Ovary (tissue), 10 donors: ENCODE results near the gene C6orf62. TPM values are rescaled to one million over a fixed set of nuclear protein-coding genes. Genes with fewer than 3 reads are reported as not detected.
"Not testable (repeated sequence)": the region's sequence is repeated elsewhere in the genome, so short reads cannot be mapped to it uniquely, and the experiment has no call there.

Source experiments
- DNase-seq, 5 donors: peaks; one replicate each; pipeline ENCODE4 v3.0.0-alpha.2; 2019 to 2020
- H3K27ac ChIP-seq, 2 donors: fragments of 200-600 bp; one replicate each; pipeline versions ENCODE4 v1.5.1 to v1.8.0; 2019 to 2022
- H3K27me3 ChIP-seq: fragments of 200-600 bp; one replicate; pipeline ENCODE4 v1.8.0; 2022
- H3K36me3 ChIP-seq: fragments of 200-600 bp; sonication (generic); one replicate; pipeline ENCODE4 v1.5.1; 2019
- H3K4me1 ChIP-seq: one replicate; pipeline ENCODE4 v1.8.1; 2013; ENCODE audit warnings: mild to moderate bottlenecking, moderate library complexity; ENCODE audit not compliant: insufficient read depth
- H3K4me3 ChIP-seq: fragments of 200-600 bp; sonication (generic); one replicate; pipeline ENCODE4 v1.5.1; 2017
- H3K9me3 ChIP-seq, 2 donors: fragments of 200-600 bp in 1 of 2; sonication (generic) in 1 of 2; one replicate each; pipeline versions ENCODE4 v1.5.1 to v1.8.1; 2013 to 2019; ENCODE audit warnings: mild to moderate bottlenecking in 1 of 2, moderate library complexity in 1 of 2
- EP300 ChIP-seq: sonication (generic); formaldehyde crosslinking; IDR thresholded peaks from one replicate; pipeline ENCODE4 v1.6.1; 2017; ENCODE audit warnings: antibody characterized with exemption
- POLR2A ChIP-seq: fragments of 450-650 bp; IDR thresholded peaks from one replicate; pipeline ENCODE4 v1.6.1; 2017; ENCODE audit warnings: antibody characterized with exemption, mild to moderate bottlenecking, moderate library complexity
- WGBS, 3 donors: extraction: QIAGEN DNeasy Blood & Tissue Kit in 1 of 3; methylation state at CpG; one replicate each; pipeline versions ENCODE4 v1.1.5 to v1.1.7; 2013 to 2017; 5-methylcytosine and 5-hydroxymethylcytosine counted together
- intact Hi-C, 4 donors: fragments of 100-400 bp; cut with DNase I; formaldehyde crosslinking; loops; one replicate each; pipeline versions ENCODE4 v1.11.0 to v1.15.1; 2022 to 2023
- long read RNA-seq, 3 donors: library from polyadenylated mRNA in 2 of 3; unstranded in 2 of 3; transcript quantifications; one replicate each; pipeline ENCODE4 v2.0.0 and lab custom pipeline, GENCODE V29; 2021 to 2026
- polyA plus RNA-seq, 2 donors: library from polyadenylated mRNA; stranded (reverse); fragments of 200-250 nt in 1 of 2; fragments of 350-450 nt in 1 of 2; fragmentation: Illumina TruSeq in 1 of 2; extraction: RNeasy Lipid Tissue Mini Kit (QIAGEN cat#74804) in 1 of 2; gene quantifications; one replicate each; pipeline ENCODE4 v1.2.3, GENCODE V29; 2013 to 2014
- total RNA-seq, 7 donors: library from RNA; depleted of rRNA in 2 of 7; stranded (reverse); fragments of >200 nt in 2 of 7; fragmentation: NEBNext Ultra II Directional in 3 of 7; extraction: Animal tissue kit (Norgen Biotek cat#: 25700) in 3 of 7; gene quantifications; one replicate each; pipeline versions ENCODE4 v1.1.0 to v1.2.4, GENCODE V29; 2016 to 2023
- TF ChIP-seq, protein P1 (sequence below), 3 donors: fragments of 450-650 bp in 2 of 3; fragments of 200-600 bp in 1 of 3; IDR thresholded peaks; one replicate each; pipeline versions ENCODE4 v1.5.1 to v1.8.0; 2016 to 2022; ENCODE audit warnings: antibody characterized with exemption in 3 of 3, mild to moderate bottlenecking in 1 of 3
- donor health status: DM: no; HTN: no; CAD: no; lungs with moderate emphysema.
- donor health status: DM: no; HTN: no; CAD: no.
- donor health status: Bipolar disorder and iron deficiency.
- donor health status: DM: yes; HTN: yes; CAD: no.
- donor health status: DM: no; HTN: no; CAD: no.
- donor health status: DM: yes; HTN: yes; CAD: no.

Gene C6orf62
- total RNA-seq = 100 to 1,000 TPM in 1 of 7 donors, 10 to 100 TPM in 6; 40.6 to 101 (median 76.0) TPM
- polyA plus RNA-seq = 10 to 100 TPM; 60.7 to 87.3 TPM
- long read RNA-seq, donor 1, full-length matches to known transcripts = 69 of 83 reads
- long read RNA-seq, donor 1, partial matches to known transcripts = 7 of 83 reads
- long read RNA-seq, donor 1, other reads (novel, unspliced or antisense) = 7 of 83 reads
- long read RNA-seq, donor 2, full-length matches to known transcripts = 294 of 400 reads
- long read RNA-seq, donor 2, partial matches to known transcripts = 91 of 400 reads
- long read RNA-seq, donor 2, other reads (novel, unspliced or antisense) = 15 of 400 reads
- long read RNA-seq, donor 3, full-length matches to known transcripts = 17 of 18 reads
- long read RNA-seq, donor 3, partial matches to known transcripts = 1 of 18 reads
- long read RNA-seq, donor 3, other reads (novel, unspliced or antisense) = 0 of 18 reads

DNA sequence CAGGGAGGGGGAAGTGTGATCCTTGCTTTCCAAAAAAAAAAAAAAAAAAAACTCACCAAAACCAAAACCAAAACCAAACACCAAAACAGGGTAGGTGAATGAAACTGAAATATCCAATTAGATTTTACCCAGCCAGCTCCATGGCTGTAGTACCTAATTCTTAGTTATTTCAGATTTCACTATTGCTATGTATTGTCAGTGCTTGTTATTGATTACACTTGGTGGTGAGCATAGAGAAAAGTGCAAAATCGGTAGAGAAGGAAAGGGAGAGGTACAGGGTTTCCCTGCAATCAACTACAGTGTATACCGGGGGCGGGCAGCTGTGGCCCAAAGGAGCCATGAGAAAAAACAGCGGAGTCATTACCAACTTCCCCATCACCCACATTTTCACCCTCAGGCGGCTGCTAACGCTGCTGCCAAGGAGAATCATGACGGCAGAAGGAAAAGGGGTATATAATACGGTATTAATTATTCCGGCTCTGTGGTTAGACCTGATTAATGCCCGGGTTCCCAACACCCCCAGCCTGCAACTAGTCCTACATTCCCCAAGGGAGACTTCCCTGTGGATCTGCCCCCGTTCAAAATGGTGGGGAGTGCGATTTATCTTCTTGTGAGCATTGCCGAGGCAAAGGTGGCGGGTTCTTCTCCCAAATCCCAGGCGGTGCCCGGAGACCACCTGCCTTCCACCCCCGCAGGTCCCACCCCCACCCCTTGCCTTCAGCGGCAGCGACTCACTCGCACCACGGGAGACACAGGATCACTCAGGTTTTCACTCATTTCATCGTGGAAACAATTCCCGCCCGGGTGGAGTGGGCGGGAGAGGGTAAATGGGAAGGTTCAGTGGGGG lies at the start of gene C6orf62:
TSS of gene C6orf62 (minus strand) at position 30 of the 847 bp plus-strand sequence. CDS start 486 bp downstream, outside the sequence.
- intact Hi-C loops = no loop called here
- WGBS, 3 donors = 0 to 1% (median 0%) methylated on average over 25 of the region's 25 CpGs

DNA sequence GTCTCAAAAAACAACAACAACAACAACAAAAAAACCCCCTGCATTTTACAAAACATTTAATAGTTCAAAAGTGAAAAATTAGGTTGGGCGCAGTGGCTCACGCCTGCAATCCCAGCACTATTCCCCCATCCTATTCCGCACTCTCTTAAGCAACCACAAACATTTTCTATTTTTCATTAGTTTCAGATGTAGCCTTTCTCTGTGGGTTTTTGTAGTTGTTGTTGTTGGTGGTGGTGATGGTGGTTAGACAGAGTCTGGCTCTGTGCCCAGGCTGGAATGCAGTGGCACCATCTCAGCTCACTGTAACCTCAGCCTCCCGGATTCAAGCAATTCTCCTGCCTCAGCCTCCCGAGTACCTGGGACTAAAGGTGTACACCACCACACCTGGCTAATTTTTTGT lies 49.4 kb upstream of the C6orf62 start:
- Histone ChIP-seq H3K4me3 (no peak overlapping the region), H3K27ac (no peak overlapping the region), H3K4me1 (no peaks in the 10 kb centered on the region), H3K27me3 (no peaks in the 10 kb centered on the region), H3K9me3 (no peaks in the 10 kb centered on the region), H3K36me3 (no peaks in the 10 kb centered on the region)
- TF ChIP-seq, protein P1, sequence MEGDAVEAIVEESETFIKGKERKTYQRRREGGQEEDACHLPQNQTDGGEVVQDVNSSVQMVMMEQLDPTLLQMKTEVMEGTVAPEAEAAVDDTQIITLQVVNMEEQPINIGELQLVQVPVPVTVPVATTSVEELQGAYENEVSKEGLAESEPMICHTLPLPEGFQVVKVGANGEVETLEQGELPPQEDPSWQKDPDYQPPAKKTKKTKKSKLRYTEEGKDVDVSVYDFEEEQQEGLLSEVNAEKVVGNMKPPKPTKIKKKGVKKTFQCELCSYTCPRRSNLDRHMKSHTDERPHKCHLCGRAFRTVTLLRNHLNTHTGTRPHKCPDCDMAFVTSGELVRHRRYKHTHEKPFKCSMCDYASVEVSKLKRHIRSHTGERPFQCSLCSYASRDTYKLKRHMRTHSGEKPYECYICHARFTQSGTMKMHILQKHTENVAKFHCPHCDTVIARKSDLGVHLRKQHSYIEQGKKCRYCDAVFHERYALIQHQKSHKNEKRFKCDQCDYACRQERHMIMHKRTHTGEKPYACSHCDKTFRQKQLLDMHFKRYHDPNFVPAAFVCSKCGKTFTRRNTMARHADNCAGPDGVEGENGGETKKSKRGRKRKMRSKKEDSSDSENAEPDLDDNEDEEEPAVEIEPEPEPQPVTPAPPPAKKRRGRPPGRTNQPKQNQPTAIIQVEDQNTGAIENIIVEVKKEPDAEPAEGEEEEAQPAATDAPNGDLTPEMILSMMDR (IDR thresholded peaks at IDR 0.05) = no peak
- TF ChIP-seq POLR2A (no peak), EP300 (no peak)
- no peak for DNase-seq
- intact Hi-C loops = loop anchor here in 3 of 4 donors (5.0 to 10.0 kb wide), 3 partner anchors 184 to 194 kb away; no protein-coding TSS in a partner anchor
- WGBS, 3 donors = 93 to 97% (median 94%) methylated on average over 5 of the region's 5 CpGs

More for the DNA sequence above, at the start of gene C6orf62:
- Histone ChIP-seq H3K9me3 (no peaks in the 10 kb centered on the region), H3K36me3 (no peaks in the 10 kb centered on the region), H3K4me3 (peak within 1 kb of the TSS; percentile 98), H3K27me3 (no peaks in the 10 kb centered on the region), H3K4me1 (peaks cover 6% of the 10 kb centered on the region), H3K27ac (peak within 1 kb of the TSS; percentile 90 to 100)
- DNase-seq = peak; percentile 14 to 49 (median 33)
- TF ChIP-seq, protein P1 (IDR thresholded peaks at IDR 0.05) = no peak

DNA sequence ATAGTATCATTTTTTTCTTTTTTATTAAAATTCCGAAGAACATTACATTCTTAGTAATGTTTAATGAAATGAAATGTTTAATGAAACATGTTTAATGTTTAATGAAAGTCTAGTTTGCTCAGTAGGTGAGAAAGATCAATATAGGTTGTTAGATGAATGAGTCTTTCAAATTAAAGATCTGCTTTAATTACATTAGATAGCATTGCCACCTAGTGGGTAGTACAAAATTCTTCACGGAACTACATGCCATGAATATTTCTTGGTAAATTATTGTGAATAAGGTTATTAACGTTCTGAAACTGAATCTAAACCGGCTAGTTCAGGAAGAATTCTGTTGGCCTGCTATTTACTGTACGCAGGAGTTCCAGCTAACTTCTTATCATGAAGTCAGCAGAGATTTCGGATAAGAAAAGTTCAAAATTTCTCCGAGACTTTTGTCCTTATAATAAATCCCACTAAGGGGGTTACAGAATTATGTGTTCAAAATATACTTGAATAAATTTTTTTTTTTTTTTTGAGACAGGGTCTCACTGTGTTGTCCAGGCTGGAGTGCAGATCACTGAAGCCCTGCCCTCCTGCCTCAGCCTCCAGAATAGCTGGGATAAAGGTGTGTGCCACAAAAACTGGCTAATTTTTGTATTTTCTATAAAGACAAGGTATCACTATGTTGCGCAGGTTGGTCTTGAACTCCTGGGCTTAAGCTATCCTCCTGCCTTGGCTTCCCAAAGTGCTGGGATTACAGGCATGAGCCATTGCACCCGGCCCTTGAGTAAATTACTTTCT lies 47.9 kb upstream of the C6orf62 start:
- WGBS, 3 donors = 23 to 35% (median 28%) methylated on average over 9 of the region's 9 CpGs
- intact Hi-C loops = loop anchor here in 3 of 4 donors (5.0 to 10.0 kb wide), 3 partner anchors 182 to 192 kb away; no protein-coding TSS in a partner anchor
- no peak for TF ChIP-seq EP300
- TF ChIP-seq, protein P1 (IDR thresholded peaks at IDR 0.05) = peak in 2 of 3 donors; percentile 11 to 21

DNA sequence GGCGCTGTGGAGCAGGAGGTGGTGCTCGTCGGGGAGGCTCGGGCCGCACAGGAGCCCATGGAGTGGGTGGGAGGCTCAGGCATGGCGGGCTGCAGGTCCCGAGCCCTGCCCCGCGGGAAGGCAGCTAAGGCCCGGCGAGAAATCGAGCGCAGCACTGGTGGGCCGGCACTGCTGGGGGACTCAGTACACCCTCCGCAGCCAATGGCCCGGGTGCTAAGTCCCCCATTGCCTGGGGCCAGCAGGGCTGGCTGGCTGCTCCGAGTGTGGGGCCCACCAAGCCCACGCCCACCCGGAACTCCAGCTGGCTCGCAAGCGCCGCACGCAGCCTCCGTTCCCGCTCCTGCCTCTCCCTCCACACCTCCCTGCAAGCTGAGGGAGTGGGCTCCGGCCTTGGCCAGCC lies 47.0 kb upstream of the C6orf62 start:
- H3K27ac ChIP-seq, DNase-seq, H3K4me1 ChIP-seq, H3K27me3 ChIP-seq, H3K9me3 ChIP-seq, H3K36me3 ChIP-seq, H3K4me3 ChIP-seq: not testable (repeated sequence)
- 92 to 96% (median 94%) methylated on average over 20 to 26 of the region's 26 CpGs for WGBS, 3 donors
- intact Hi-C loops = loop anchor here in 3 of 4 donors (5.0 to 10.0 kb wide), 3 partner anchors 181 to 191 kb away; no protein-coding TSS in a partner anchor

More for the DNA sequence above, 47.9 kb upstream of the C6orf62 start:
- no peak overlapping the region for H3K4me3 ChIP-seq
- H3K9me3 ChIP-seq = no peaks in the 10 kb centered on the region
- H3K36me3 ChIP-seq = no peaks in the 10 kb centered on the region
- H3K4me1 ChIP-seq = no peaks in the 10 kb centered on the region
- DNase-seq = no peak
- H3K27ac ChIP-seq = no peak overlapping the region
- no peaks in the 10 kb centered on the region for H3K27me3 ChIP-seq

DNA sequence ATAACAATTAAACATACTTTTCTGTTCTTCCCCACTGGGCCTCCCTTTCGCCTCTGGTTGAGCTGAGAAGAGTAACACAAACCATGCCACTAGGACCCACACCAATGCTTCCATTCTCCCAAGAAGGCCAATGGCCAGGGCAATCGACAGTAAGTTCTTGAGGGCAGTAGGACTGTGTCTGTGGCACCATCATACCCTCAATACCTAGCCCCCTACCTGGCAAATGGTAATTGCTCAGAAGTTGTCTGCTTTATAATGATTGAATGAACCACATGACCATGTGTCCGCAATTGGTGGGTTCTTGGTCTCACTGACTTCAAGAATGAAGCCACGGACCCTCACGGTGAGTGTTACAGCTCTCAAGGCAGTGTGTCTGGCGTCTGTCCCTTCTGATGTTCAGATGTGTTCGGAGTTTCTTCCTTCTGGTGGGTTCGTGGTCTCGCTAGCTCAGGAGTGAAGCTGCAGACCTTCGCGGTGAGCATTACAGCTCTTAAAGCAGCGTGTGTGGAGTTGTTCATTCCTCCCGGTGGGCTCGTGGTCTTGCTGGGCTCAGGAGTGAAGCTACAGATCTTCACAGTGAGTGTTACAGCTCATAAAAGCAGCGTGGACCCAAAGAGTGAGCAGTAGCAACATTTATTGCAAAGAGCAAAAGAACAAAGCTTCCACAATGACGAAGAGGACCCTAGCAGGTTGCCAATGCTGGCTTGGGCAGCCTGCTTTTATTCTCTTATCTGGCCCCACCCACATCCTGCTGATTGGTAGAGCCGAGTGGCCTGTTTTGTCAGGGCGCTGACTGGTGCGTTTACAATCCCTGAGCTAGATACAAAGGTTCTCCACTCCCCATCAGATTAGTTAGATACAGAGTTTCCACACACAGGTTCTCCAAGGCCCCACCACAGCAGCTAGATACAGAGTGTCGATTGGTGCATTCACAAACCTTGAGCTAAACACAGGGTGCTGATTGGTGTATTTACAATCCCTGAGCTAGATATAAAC lies 46.2 kb upstream of the C6orf62 start:
- 89 to 94% (median 93%) methylated on average over 20 of the region's 20 CpGs for WGBS, 3 donors

More for the DNA sequence above, 46.2 kb upstream of the C6orf62 start:
- not testable (repeated sequence) for H3K4me1 ChIP-seq, H3K27me3 ChIP-seq, H3K9me3 ChIP-seq, H3K4me3 ChIP-seq, H3K36me3 ChIP-seq, H3K27ac ChIP-seq, DNase-seq
- intact Hi-C loops = loop anchor here (5.0 to 10.0 kb wide), 3 partner anchors 180 to 190 kb away; no protein-coding TSS in a partner anchor
